Mesenchymal stem cell (in vitro differentiated cells and primary cell): ENCODE results near the gene FBXL20.
"Not testable (repeated sequence)": the region's sequence is repeated elsewhere in the genome, so short reads cannot be mapped to it uniquely, and the experiment has no call there.

Experiments used
- DNase-seq: peaks from one replicate; pipeline ENCODE4 v3.0.0-alpha.2; 2013
- H2AFZ ChIP-seq: one replicate; pipeline ENCODE4 v1.6.1; 2013; ENCODE audit warnings: low read depth, mild to moderate bottlenecking, control low read depth, inconsistent platforms, low read length, moderate library complexity
- H2AK5ac ChIP-seq: 2 replicates; pipeline ENCODE4 v1.6.1; 2013; ENCODE audit warnings: low read length, moderate library complexity, mild to moderate bottlenecking, inconsistent platforms; ENCODE audit not compliant: severe bottlenecking
- H2BK120ac ChIP-seq: one replicate; pipeline ENCODE4 v1.6.1; 2013; ENCODE audit warnings: low read depth, mild to moderate bottlenecking, inconsistent platforms, low read length, moderate library complexity
- H2BK12ac ChIP-seq, 2 experiments: one replicate each; pipeline ENCODE4 v1.6.1; 2013; ENCODE audit warnings: inconsistent platforms in 2 of 2, low read length in 2 of 2, mild to moderate bottlenecking in 2 of 2, moderate library complexity in 2 of 2, control low read depth in 1 of 2
- H2BK15ac ChIP-seq: one replicate; pipeline ENCODE4 v1.6.1; 2013; ENCODE audit warnings: mild to moderate bottlenecking, low read depth, inconsistent platforms; ENCODE audit not compliant: poor library complexity, severe bottlenecking
- H2BK5ac ChIP-seq: 2 replicates; pipeline ENCODE4 v1.6.1; 2013; ENCODE audit warnings: low read depth, mild to moderate bottlenecking, low read length, control low read depth, inconsistent platforms; ENCODE audit not compliant: poor library complexity, severe bottlenecking
- H3K14ac ChIP-seq, 2 experiments: one replicate each; pipeline ENCODE4 v1.6.1; 2013; ENCODE audit warnings: inconsistent platforms in 2 of 2, low read length in 2 of 2, control low read depth in 1 of 2, mild to moderate bottlenecking in 1 of 2, moderate library complexity in 1 of 2
- H3K18ac ChIP-seq, 2 experiments: one replicate each; pipeline ENCODE4 v1.6.1; 2013; ENCODE audit warnings: inconsistent platforms in 2 of 2, low read length in 2 of 2, control low read depth in 1 of 2, low read depth in 1 of 2, mild to moderate bottlenecking in 1 of 2
- H3K23ac ChIP-seq, 2 experiments: one replicate each; pipeline ENCODE4 v1.6.1; 2013; ENCODE audit warnings: inconsistent platforms in 2 of 2, low read length in 2 of 2, mild to moderate bottlenecking in 2 of 2, moderate library complexity in 2 of 2, control low read depth in 1 of 2
- H3K27ac ChIP-seq: 2 replicates; pipeline ENCODE4 v1.5.1; 2013; ENCODE audit warnings: mild to moderate bottlenecking, moderate library complexity, low read length, control low read depth, inconsistent platforms; ENCODE audit not compliant: poor library complexity, severe bottlenecking
- H3K27me3 ChIP-seq, 2 experiments: 2 replicates each; pipeline versions ENCODE4 v1.6.1 to v1.7.0; 2013; ENCODE audit warnings: low read length in 2 of 2, mild to moderate bottlenecking in 2 of 2, moderate library complexity in 2 of 2, control low read depth in 1 of 2, inconsistent platforms in 1 of 2; ENCODE audit not compliant: control insufficient read depth in 1 of 2, insufficient read depth in 1 of 2
- H3K36me3 ChIP-seq, 2 experiments: 2 replicates each; pipeline versions ENCODE4 v1.6.1 to v1.7.0; 2013; ENCODE audit warnings: low read length in 2 of 2, control low read depth in 1 of 2, inconsistent platforms in 1 of 2, low read depth in 1 of 2, mild to moderate bottlenecking in 1 of 2; ENCODE audit not compliant: insufficient read depth in 2 of 2, control insufficient read depth in 1 of 2
- H3K4ac ChIP-seq, 2 experiments: one replicate each; pipeline ENCODE4 v1.6.1; 2013; ENCODE audit warnings: inconsistent platforms in 2 of 2, low read length in 2 of 2, mild to moderate bottlenecking in 2 of 2, moderate library complexity in 2 of 2, control low read depth in 1 of 2, low read depth in 1 of 2
- H3K4me1 ChIP-seq: 2 replicates; pipeline ENCODE4 v1.6.1; 2013; ENCODE audit warnings: low read depth, low read length, control low read depth; ENCODE audit not compliant: control insufficient read depth, insufficient read depth
- H3K4me2 ChIP-seq: 2 replicates; pipeline ENCODE4 v1.6.1; 2013; ENCODE audit warnings: low read length, mild to moderate bottlenecking, inconsistent platforms; ENCODE audit not compliant: poor library complexity, severe bottlenecking
- H3K4me3 ChIP-seq, 2 experiments: 2 replicates each; pipeline versions ENCODE4 v1.5.1 to v1.7.0; 2013; ENCODE audit warnings: low read length in 2 of 2, mild to moderate bottlenecking in 2 of 2, control low read depth in 1 of 2, low read depth in 1 of 2; ENCODE audit not compliant: insufficient read depth in 1 of 2
- H3K79me1 ChIP-seq: replicated peaks from 2 replicates; pipeline ENCODE4 v1.6.1; 2013; ENCODE audit warnings: mild to moderate bottlenecking, control low read depth, low read length, inconsistent platforms; ENCODE audit not compliant: poor library complexity, severe bottlenecking
- H3K9ac ChIP-seq: 2 replicates; pipeline ENCODE4 v1.7.0; 2013; ENCODE audit warnings: mild to moderate bottlenecking, low read length, moderate library complexity
- H3K9me3 ChIP-seq: 2 replicates; pipeline ENCODE4 v1.7.0; 2013; ENCODE audit warnings: mild to moderate bottlenecking, low read length; ENCODE audit not compliant: control insufficient read depth
- H4K8ac ChIP-seq: one replicate; pipeline ENCODE4 v1.6.1; 2013; ENCODE audit warnings: inconsistent platforms, mild to moderate bottlenecking, low read length, moderate library complexity
- H4K91ac ChIP-seq: one replicate; pipeline ENCODE4 v1.6.1; 2013; ENCODE audit warnings: mild to moderate bottlenecking, low read length, inconsistent platforms
- WGBS: methylation state at CpG from one replicate; pipeline ENCODE4 v1.1.7; 2013; ENCODE audit warnings: mixed read lengths; 5-methylcytosine and 5-hydroxymethylcytosine counted together

Gene FBXL20

GRCh38 chr17:39346863-39347262 is 54.6 kb downstream of the FBXL20 start:
- 93% methylated on average over 4 of the region's 5 CpGs for whole genome bisulfite sequencing
- H3K23ac ChIP-seq, H3K4me1 ChIP-seq, DNase-seq, H4K91ac ChIP-seq, H2AK5ac ChIP-seq, H3K27me3 ChIP-seq, H3K4ac ChIP-seq, H2AFZ ChIP-seq, H3K18ac ChIP-seq, H2BK5ac ChIP-seq, H4K8ac ChIP-seq, H2BK120ac ChIP-seq, H3K9ac ChIP-seq, H2BK12ac ChIP-seq, H3K36me3 ChIP-seq, H3K4me2 ChIP-seq, H3K4me3 ChIP-seq, H3K14ac ChIP-seq, H3K9me3 ChIP-seq, H2BK15ac ChIP-seq, H3K27ac ChIP-seq: not testable (repeated sequence)
- peaks cover 15% of the 10 kb centered on the region for H3K79me1 ChIP-seq

GRCh38 chr17:39341541-39341940 is 59.9 kb downstream of the FBXL20 start:
- Histone ChIP-seq H3K36me3 (peaks cover 6 to 22% of the 10 kb centered on the region in 2 experiments), H2BK15ac (no peak overlapping the region), H2BK5ac (no peak overlapping the region), H3K9ac (no peak overlapping the region), H3K27me3 (no peaks in the 10 kb centered on the region), H3K18ac (no peak overlapping the region), H2AFZ (no peak overlapping the region), H3K23ac (no peak overlapping the region), H2BK120ac (no peak overlapping the region), H4K8ac (no peak overlapping the region), H3K4me3 (no peak overlapping the region), H3K4me2 (no peak overlapping the region), H2BK12ac (no peak overlapping the region), H3K27ac (no peak overlapping the region), H3K4ac (no peak overlapping the region), H3K9me3 (no peaks in the 10 kb centered on the region), H3K79me1 (peaks cover 9% of the 10 kb centered on the region), H3K4me1 (no peaks in the 10 kb centered on the region), H4K91ac (no peak overlapping the region), H2AK5ac (no peak overlapping the region), H3K14ac (no peak overlapping the region)
- WGBS, result 100% methylated on average over 3 of the region's 3 CpGs
- no peak for DNase-seq

- H3K79me1 ChIP-seq, result peaks cover 9% of the 10 kb centered on the region
- no peak overlapping the region for H2AFZ ChIP-seq
- no peak overlapping the region for H4K8ac ChIP-seq
- no peak overlapping the region for H3K14ac ChIP-seq
- no peak overlapping the region for H3K4me2 ChIP-seq
- no peak overlapping the region for H4K91ac ChIP-seq
- H3K27ac ChIP-seq, result no peak overlapping the region
- H2BK120ac ChIP-seq, result no peak overlapping the region
- H3K4me3 ChIP-seq, result no peak overlapping the region
- DNase-seq, result no peak
- no peaks in the 10 kb centered on the region for H3K27me3 ChIP-seq
- H3K23ac ChIP-seq, result no peak overlapping the region
- H3K36me3 ChIP-seq, result peaks cover 6 to 22% of the 10 kb centered on the region in 2 experiments
- peaks cover 2% of the 10 kb centered on the region for H3K4me1 ChIP-seq
- no peak overlapping the region for H3K4ac ChIP-seq
- H3K9me3 ChIP-seq, result no peaks in the 10 kb centered on the region
- H3K18ac ChIP-seq, result no peak overlapping the region
- H2BK12ac ChIP-seq, result no peak overlapping the region
- H2BK15ac ChIP-seq, result no peak overlapping the region
- H3K9ac ChIP-seq, result no peak overlapping the region
- H2AK5ac ChIP-seq, result no peak overlapping the region
- no peak overlapping the region for H2BK5ac ChIP-seq
Measured at GRCh38 chr17:39340731-39341130, 60.7 kb downstream of the FBXL20 start.

- Histone ChIP-seq H3K27ac (no peak overlapping the region), H4K91ac (no peak overlapping the region), H2AFZ (no peak overlapping the region), H2BK120ac (no peak overlapping the region), H2AK5ac (no peak overlapping the region), H4K8ac (no peak overlapping the region), H3K4me1 (peaks cover 2% of the 10 kb centered on the region), H2BK15ac (no peak overlapping the region), H2BK12ac (no peak overlapping the region), H3K79me1 (peaks cover 3% of the 10 kb centered on the region), H3K14ac (no peak overlapping the region), H3K4me2 (no peak overlapping the region), H3K9me3 (no peaks in the 10 kb centered on the region), H3K18ac (no peak overlapping the region), H2BK5ac (no peak overlapping the region), H3K4me3 (no peak overlapping the region), H3K4ac (no peak overlapping the region), H3K23ac (no peak overlapping the region), H3K27me3 (no peaks in the 10 kb centered on the region), H3K36me3 (peaks cover 6 to 22% of the 10 kb centered on the region in 2 experiments), H3K9ac (no peak overlapping the region)
- WGBS, result 91% methylated on average over 2 of the region's 2 CpGs
- no peak for DNase-seq
Measured at GRCh38 chr17:39339272-39339671, 62.2 kb downstream of the FBXL20 start.
